Right ventricle myocardium superior (tissue), 1 donor: ENCODE data around the gene RELN. TPM values are rescaled to one million over a fixed set of nuclear protein-coding genes. Genes with fewer than 3 reads are reported as not detected.

Source experiments
- ATAC-seq: fragments of 200-7000 bp; cut with Tn5 transposase; one replicate; pipeline ENCODE4 v1.9.1; 2020; ENCODE audit warnings: mild to moderate bottlenecking; ENCODE audit not compliant: poor library complexity
- DNase-seq: peaks from one replicate; pipeline ENCODE4 v3.0.0-alpha.2; 2020
- intact Hi-C: fragments of 100-400 bp; cut with DNase I; formaldehyde crosslinking; loops from one replicate; pipeline ENCODE4 v1.11.2; 2022
- total RNA-seq: library from RNA; stranded (reverse); fragmentation: NEBNext Ultra II Directional; extraction: Animal tissue kit (Norgen Biotek cat#: 25700); gene quantifications from one replicate; pipeline ENCODE4 v1.2.1, GENCODE V29; 2021
- donor health status: DM: no; HTN: yes; CAD: no; lungs with severe emphysema.

RELN gene
- total RNA-seq, 1 donor from 2014 or later = 0.56 TPM

DNA sequence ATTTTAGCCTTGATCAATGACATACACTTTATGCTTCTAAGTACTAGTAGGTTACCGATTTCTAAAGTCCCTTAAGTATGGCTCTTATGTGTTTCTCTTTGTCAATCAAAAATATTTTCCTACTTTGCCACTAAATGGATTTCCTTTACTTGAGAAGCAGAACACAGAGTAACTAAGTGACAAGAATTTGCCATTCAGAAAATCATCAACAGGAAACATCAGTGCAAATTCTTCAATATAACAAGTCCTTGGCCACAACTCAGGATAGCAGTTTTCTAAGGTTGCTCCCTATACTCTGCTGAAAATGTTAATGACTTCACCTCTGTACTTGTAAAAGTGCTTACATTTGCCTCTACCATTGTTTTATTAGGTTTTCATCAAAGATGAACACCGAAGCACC lies 303.8 kb downstream of the RELN start:
- ATAC-seq (no peak), DNase-seq (no peak)
- intact Hi-C loops = no loop called here

- no peak for ATAC-seq
- DNase-seq = no peak
- intact Hi-C loops = no loop called here
Observed at GRCh38 chr7:103683348-103683747, 306.1 kb downstream of the RELN start.

GRCh38 chr7:103680161-103681144 lies 309.0 kb downstream of the RELN start:
- DNase-seq = no peak
- ATAC-seq = no peak

GRCh38 chr7:103679151-103680132 lies 310.0 kb downstream of the RELN start:
- DNase-seq = no peak
- intact Hi-C loops = no loop called here
- ATAC-seq = no peak

More at GRCh38 chr7:103680161-103681144, 309.0 kb downstream of the RELN start:
- intact Hi-C loops = no loop called here

GRCh38 chr7:103668279-103668941 lies 321.0 kb downstream of the RELN start:
- DNase-seq = no peak
- intact Hi-C loops = no loop called here
- ATAC-seq = no peak

GRCh38 chr7:103666326-103666725 lies 323.1 kb downstream of the RELN start:
- ATAC-seq = no peak
- no peak for DNase-seq
- intact Hi-C loops = no loop called here

GRCh38 chr7:103664577-103664976 lies 324.9 kb downstream of the RELN start:
- DNase-seq = no peak
- intact Hi-C loops = no loop called here
- ATAC-seq = no peak

- no peak for ATAC-seq
- intact Hi-C loops = no loop called here
- no peak for DNase-seq
Observed at GRCh38 chr7:103660455-103661371, 328.7 kb downstream of the RELN start.

DNA sequence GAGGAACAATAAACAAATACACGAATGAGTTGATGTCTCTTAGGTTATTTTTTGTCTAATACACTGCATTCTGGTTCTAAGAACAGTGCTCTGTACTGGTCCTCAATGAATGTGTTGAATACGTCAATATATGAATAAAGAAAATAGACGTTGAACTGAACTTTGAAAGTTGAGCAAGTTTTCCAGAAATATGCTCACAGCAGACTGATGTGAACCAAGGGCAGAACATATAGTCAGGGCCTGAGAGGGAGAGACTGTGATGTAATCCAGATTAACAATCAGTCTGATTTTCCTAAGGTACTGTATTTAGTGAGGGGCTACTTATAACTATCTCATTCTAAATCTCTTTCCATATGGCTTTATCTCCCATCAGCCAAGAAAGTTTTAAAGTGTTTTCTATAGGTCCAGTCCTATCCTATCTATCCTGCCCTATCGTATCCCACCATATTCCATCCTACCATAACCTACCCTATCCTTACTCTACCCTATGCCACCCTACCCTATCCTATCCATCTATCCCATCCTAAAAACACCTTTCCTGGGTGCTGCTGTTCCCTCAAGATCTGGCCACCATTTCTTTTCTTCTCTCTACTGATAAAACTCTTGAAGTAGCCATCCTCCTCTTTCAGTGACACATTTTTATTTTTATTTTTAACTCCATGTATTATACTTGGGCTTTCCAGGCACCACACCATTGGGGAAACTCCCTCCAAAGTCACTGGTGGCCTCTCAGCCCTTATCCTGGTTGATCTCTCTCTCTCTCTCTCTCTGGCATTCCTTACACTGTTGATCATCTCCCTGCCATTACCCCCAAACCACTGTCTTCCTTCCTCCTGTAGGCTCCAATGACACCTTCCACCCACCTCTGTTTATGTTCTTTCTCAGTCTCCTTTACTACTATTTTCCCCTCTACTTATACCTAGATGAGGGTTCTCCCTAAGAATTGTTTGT lies 331.1 kb downstream of the RELN start:
- intact Hi-C loops = no loop called here
- DNase-seq (no peak), ATAC-seq (no peak)

- DNase-seq (no peak), ATAC-seq (no peak)
- intact Hi-C loops = no loop called here
Observed at GRCh38 chr7:103657474-103657894, 332.0 kb downstream of the RELN start.

DNA sequence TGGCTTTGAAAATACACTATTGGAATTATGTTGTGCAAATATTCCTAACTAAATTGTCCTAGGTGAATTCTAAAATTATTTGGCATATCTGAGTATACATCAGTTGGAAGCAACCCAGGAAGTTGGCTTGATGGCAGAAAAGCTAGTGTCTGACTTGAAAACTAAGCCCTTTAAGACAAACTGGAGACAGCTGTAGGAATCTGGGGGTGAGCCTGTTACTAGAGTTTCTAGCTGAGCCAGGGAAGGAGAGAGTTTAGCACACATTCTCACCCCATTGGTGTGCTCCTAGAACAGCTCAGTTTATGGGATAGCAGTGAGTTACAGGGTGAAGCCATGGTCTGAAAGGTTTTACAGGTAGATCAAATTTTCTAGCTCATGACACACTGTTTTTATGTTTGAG lies 333.2 kb downstream of the RELN start:
- ATAC-seq (no peak), DNase-seq (no peak)
- intact Hi-C loops = no loop called here

DNA sequence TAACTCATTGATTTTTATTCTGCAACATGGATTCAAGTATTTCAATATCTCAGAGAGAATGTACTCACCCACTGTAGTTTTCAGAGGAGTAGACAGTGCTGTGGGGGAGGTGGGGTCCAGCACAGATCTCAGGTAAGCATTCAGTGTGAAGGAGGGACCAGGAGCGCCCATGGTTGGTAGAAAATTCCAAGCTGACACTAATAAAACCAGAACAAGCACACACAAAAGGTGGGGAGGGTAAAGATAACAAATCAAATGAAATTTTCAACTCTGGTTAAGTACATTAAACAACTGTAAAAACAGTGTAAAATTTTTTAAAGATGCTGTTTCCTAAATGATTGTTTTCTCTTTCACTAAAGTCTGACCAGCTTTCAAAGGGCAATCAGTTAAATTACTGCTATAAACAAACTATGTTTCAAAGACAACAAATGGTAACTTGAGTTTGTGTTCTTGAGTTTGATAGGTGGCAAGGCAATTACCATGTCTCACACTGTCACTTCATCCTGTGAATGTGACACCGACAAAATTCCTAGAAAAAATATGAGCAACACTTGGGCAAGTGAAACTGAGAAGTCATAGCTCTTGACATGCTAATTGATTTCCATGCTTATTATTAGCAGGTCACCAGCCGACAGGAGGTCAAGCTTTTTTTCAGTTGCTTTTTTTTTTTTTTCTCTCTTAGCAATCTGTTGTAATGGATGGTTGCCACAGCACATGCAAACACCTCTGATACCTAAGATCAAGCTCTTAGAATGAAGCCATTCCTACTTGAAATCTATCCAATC lies 337.7 kb downstream of the RELN start:
- intact Hi-C loops = no loop called here
- ATAC-seq (no peak), DNase-seq (no peak)

GRCh38 chr7:103649052-103649451 lies 340.4 kb downstream of the RELN start:
- intact Hi-C loops = no loop called here
- DNase-seq (no peak), ATAC-seq (no peak)

GRCh38 chr7:103648135-103648534 lies 341.3 kb downstream of the RELN start:
- intact Hi-C loops = no loop called here
- DNase-seq = no peak
- no peak for ATAC-seq

- intact Hi-C loops = no loop called here
- DNase-seq (no peak), ATAC-seq (no peak)
Observed at GRCh38 chr7:103644319-103644718, 345.1 kb downstream of the RELN start.
